NCI-H1694 treated with DMSO at 0.1 percent for 48 hours (cell line): ENCODE data around the gene COLEC11.
"Not testable (repeated sequence)": the region's sequence is repeated elsewhere in the genome, so short reads cannot be mapped to it uniquely, and the experiment has no call there.

Experiments
- DNase-seq: peaks from one replicate; lab custom pipeline; 2025; lab: John Stamatoyannopoulos, UW

COLEC11 gene

DNA sequence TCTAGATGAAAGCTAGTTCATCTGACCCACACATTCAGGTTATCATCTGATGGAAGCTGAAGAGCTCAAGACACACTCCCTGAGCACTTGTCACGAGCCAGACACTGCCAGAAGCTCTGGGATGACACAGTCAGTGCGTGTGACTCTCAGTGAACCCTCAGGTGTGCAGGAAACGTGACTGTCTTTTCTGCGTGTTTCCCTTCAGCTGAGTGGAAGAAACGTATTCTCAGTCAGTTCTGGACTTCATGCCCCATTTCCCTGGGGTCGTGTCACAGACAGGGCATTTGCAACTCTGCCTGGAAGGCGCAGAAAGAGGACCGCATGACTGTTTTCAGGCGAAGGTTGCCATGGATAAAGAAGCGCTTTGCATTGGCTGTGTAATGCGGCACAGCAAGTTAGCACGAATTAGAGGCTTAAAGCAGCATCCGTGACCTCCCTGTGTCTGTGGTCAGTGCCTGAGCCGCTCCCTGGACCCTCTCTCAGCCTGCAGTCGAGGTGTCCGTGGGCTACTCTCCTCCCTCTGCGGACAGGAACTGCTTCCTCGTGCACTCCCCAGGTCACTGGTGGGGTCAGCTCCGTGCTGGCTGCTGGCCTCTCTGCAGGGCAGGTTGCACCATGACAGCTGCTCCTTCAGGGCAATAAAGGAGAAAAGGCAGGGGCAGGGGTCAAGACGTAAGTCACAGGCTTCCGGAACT is 59.8 kb downstream of the COLEC11 start:
- DNase-seq = no peak

GRCh38 chr2:3655871-3656761 is 61.2 kb downstream of the COLEC11 start:
- no peak for DNase-seq

GRCh38 chr2:3656762-3657721 is 62.1 kb downstream of the COLEC11 start:
- DNase-seq = no peak

- DNase-seq = no peak
Observed at GRCh38 chr2:3657881-3658280, 63.0 kb downstream of the COLEC11 start, which contains the start of gene ALLC. Gene ALLC (plus strand): TSS chr2:3658200. CDS start chr2:3671158, 12,958 bp downstream.

- no peak for DNase-seq
Observed at GRCh38 chr2:3659447-3660432, 64.8 kb downstream of the COLEC11 start.

DNA sequence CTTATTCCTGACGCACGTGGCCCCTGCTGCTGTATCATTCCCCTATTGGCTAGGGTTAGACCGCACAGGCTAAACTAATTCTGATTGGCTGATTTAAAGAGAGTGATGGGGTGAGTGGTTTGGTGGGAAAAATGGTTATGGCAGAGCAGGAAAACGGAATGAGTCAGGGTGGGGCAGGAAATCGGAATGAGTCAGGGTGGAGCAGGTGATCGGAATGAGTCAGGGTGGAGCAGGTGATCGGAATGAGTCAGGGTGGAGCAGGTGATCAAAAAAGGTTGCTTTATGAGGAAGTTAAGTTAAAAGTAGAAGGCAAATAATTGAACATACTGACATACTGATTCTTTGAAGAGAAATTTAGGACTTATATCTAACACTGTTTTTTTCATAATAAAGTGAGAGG is 65.7 kb downstream of the COLEC11 start:
- not testable (repeated sequence) for DNase-seq

DNA sequence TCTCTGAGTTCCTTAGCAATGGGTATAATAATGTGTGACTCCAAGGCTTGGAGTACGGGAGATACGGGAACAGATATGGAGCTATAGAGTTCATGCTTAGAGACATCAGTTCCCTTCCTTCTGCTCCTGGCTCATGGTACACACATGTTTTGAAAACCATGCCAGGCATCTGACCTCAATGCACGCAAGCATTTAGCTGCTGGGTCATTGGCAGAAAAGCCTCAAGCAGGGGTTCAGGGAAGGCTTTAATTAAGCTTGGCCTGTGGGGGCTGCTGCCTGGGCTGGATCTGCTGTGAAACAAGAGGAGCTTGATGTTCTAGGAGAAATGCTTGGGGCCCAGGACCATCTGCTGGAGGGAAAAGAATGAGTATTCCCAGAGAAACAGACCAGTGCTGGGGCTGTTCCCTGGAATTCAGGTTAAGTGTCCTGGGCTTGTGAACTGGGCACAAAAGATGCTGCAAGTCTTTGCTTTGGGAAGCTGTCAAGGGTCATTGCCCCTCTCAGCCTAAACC is 66.3 kb downstream of the COLEC11 start:
- no peak for DNase-seq

GRCh38 chr2:3662239-3662638 is 67.3 kb downstream of the COLEC11 start:
- peak; percentile 25 for DNase-seq

DNA sequence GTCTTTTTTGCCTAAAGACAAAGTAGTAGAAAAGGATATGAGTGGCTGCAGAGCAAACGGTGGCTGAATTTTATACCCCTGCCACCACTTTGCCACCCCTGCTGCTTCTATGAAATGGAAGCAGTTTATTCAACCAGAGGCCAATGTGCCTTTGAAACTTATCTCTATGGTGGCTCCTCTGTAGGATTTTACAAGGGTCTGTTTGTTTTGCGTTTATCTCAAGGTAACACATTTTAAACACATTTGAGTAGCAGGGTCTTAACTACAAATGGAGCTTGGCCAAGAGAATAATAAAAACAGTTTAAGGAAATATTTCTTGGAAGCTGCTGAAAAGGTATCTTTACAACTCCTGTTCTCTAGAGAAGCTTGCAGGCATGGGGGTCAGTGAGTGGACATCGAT is 69.2 kb downstream of the COLEC11 start:
- no peak for DNase-seq

GRCh38 chr2:3664925-3665324 is 70.0 kb downstream of the COLEC11 start:
- no peak for DNase-seq

GRCh38 chr2:3665886-3666612 is 71.1 kb downstream of the COLEC11 start:
- no peak for DNase-seq

DNA sequence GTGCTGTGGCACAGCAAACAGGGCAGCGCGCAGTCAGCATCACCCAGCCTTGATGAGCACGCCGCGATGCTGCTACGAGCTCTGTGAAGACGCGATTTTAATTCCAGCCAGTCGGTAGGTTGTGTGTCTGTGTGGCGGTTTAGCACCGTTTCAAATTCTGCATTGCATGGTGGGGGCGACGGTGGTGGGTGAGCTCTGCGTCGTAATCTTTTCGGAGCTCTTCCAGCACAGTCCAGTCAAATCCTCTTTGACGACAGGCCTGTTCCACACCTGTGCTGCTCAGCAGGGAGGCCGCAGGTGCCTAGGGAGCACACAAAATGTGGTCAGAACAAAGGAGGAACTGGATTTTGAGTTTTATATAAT is 71.7 kb downstream of the COLEC11 start:
- DNase-seq = no peak

- peak; percentile 89 for DNase-seq
Observed at GRCh38 chr2:3667151-3667631, 72.3 kb downstream of the COLEC11 start.

GRCh38 chr2:3669656-3670055 is 74.7 kb downstream of the COLEC11 start:
- DNase-seq = no peak

DNA sequence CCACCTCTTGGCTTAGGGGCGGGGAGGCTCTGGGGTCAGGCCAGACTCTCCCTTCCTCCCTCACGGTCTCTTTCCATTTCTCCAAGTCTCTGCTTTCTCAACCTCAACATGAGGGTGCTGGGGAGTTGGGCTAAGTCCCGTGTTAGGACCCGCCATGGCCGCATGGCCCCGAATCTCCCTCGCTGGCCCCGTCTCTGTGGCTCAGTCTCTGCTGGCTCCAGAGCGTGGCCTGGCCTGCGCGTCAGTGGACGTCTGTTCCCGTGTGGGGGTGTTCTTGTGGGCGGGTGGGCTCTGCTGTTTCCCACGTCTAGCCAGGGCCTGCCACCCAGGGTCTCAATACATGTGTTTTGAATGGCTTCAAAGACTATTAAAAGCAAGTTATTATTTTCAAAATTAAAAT is 75.5 kb downstream of the COLEC11 start:
- no peak for DNase-seq

GRCh38 chr2:3670941-3671340 is 76.0 kb downstream of the COLEC11 start:
- no peak for DNase-seq

DNA sequence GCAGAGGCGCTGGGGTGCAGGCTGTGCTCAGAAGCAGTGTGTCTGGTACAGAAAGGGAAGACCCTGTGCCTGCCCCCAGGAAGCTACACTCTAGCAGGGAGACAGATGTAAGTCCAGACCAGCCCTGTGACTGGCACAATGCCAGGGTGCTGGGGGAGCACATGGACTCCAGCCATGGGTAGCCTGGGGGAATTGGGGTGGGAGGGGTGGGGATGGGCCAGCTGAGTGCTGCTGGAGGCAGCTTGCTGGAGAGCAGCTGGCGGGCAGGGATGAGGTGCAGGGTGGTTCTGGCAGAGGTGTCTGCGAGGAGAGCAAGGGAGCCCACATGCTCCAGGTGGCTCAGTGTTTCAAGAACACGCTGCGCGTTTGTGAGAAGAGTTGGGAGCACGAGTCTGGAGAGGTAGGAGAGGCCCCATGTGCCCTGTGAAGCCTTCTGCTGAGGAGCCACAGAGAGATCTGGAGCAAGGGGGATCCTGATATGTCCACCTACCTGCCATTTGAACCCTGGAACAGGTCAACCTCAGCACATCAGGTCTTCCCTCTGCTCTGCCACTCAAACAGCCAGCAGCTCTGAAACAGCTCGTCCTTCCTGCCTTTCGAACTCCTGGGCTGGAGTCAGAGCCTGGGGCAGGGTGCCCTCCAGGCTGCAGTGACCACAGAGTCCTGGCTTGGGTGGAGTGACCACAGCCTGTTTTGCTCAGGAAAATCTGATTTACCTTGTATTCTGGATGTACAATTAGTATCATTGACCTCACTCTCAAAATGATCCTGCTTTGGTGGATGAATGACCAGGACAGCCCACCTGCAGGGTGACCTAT is 78.2 kb downstream of the COLEC11 start:
- DNase-seq = no peak

GRCh38 chr2:3674066-3674845 is 79.3 kb downstream of the COLEC11 start:
- no peak for DNase-seq
